IMR-90 (cell line): ENCODE measurements around the gene TPP1. TPM values are rescaled to one million over a fixed set of nuclear protein-coding genes. Genes with fewer than 3 reads are reported as not detected.
A peak's percentile ranks its signal among the peaks of the same experiment; 100 is the strongest.

ENCODE experiments used
- ATAC-seq: fragments of 200-7000 bp; cut with Tn5 transposase; 2 replicates; pipeline ENCODE4 v1.9.1; 2020; ENCODE audit warnings: low read depth, mild to moderate bottlenecking, moderate library complexity
- BruUV-seq: library from RNA; stranded (reverse); fragments of 400-500 nt; replicated peaks from 2 replicates; lab custom pipeline; 2021; lab: Mats Ljungman, UMichigan
- CTCF ChIA-PET: fragments of 300-600 bp; formaldehyde crosslinking; extraction: SDS; loops from one replicate; lab custom pipeline; 2021; ENCODE audit warnings: antibody characterized with exemption; lab: Yijun Ruan, JAX
- POLR2A ChIA-PET: fragments of 300-600 bp; sonication (Branson Sonifier 250); formaldehyde crosslinking; loops from one replicate; lab custom pipeline; 2022; ENCODE audit warnings: antibody characterized with exemption; ENCODE audit not compliant: unreplicated experiment; lab: Charles Lee
- DNase-seq: peaks from one replicate; pipeline ENCODE4 v3.0.0; 2013
- H2AFZ ChIP-seq: replicated peaks from 2 replicates; pipeline ENCODE3; 2013; ENCODE audit warnings: low read length, mild to moderate bottlenecking; ENCODE audit not compliant: poor library complexity
- H2AK5ac ChIP-seq: 2 replicates; pipeline ENCODE4 v1.6.1; 2013; ENCODE audit warnings: low read depth, low read length, inconsistent platforms
- H2AK9ac ChIP-seq: replicated peaks from 2 replicates; pipeline ENCODE3; 2013; ENCODE audit warnings: mild to moderate bottlenecking, low read depth, low read length, moderate library complexity; ENCODE audit not compliant: poor library complexity
- H2BK120ac ChIP-seq: 2 replicates; pipeline ENCODE4 v1.6.1; 2013; ENCODE audit warnings: low read depth, low read length, inconsistent platforms
- H2BK15ac ChIP-seq: 3 replicates; pipeline ENCODE4 v1.6.1; 2013; ENCODE audit warnings: low read depth, low read length, inconsistent platforms
- H2BK20ac ChIP-seq: 2 replicates; pipeline ENCODE4 v1.6.1; 2013; ENCODE audit warnings: low read depth, mild to moderate bottlenecking, inconsistent platforms, low read length, moderate library complexity
- H2BK5ac ChIP-seq: 2 replicates; pipeline ENCODE4 v1.6.1; 2013; ENCODE audit warnings: mild to moderate bottlenecking, low read depth, low read length, inconsistent platforms; ENCODE audit not compliant: poor library complexity, severe bottlenecking
- H3K14ac ChIP-seq: replicated peaks from 2 replicates; pipeline ENCODE4 v1.6.1; 2013; ENCODE audit warnings: low read depth, low read length, inconsistent platforms
- H3K18ac ChIP-seq: 2 replicates; pipeline ENCODE4 v1.6.1; 2013; ENCODE audit warnings: low read depth, low read length, control low read depth
- H3K23ac ChIP-seq: 2 replicates; pipeline ENCODE4 v1.6.1; 2013; ENCODE audit warnings: low read depth, low read length, inconsistent platforms
- H3K27ac ChIP-seq: 2 replicates; pipeline ENCODE4 v1.5.1; 2013; ENCODE audit warnings: mild to moderate bottlenecking, control low read depth, low read length; ENCODE audit not compliant: insufficient read depth
- H3K27me3 ChIP-seq: 2 replicates; pipeline ENCODE4 v1.6.1; 2013; ENCODE audit warnings: low read length; ENCODE audit not compliant: control insufficient read depth, insufficient read depth
- H3K36me3 ChIP-seq: 2 replicates; pipeline ENCODE4 v1.6.1; 2013; ENCODE audit warnings: low read length, mixed read lengths; ENCODE audit not compliant: control insufficient read depth, insufficient read depth
- H3K4ac ChIP-seq: 2 replicates; pipeline ENCODE4 v1.6.1; 2013; ENCODE audit warnings: low read depth, low read length, inconsistent platforms
- H3K4me1 ChIP-seq: 2 replicates; pipeline ENCODE4 v1.6.1; 2013; ENCODE audit warnings: low read length, mixed read lengths; ENCODE audit not compliant: control insufficient read depth, insufficient read depth
- H3K4me2 ChIP-seq: 2 replicates; pipeline ENCODE4 v1.6.1; 2013; ENCODE audit warnings: low read depth, mild to moderate bottlenecking, control low read depth, low read length, moderate library complexity
- H3K4me3 ChIP-seq: 2 replicates; pipeline ENCODE4 v1.5.1; 2013; ENCODE audit warnings: low read depth, mild to moderate bottlenecking, control low read depth, low read length, moderate library complexity; ENCODE audit not compliant: insufficient read depth
- H3K56ac ChIP-seq: 2 replicates; pipeline ENCODE4 v1.6.1; 2013; ENCODE audit warnings: low read length, inconsistent platforms; ENCODE audit not compliant: insufficient read depth; ENCODE audit errors: extremely low read depth
- H3K79me1 ChIP-seq, 2 experiments: 2 replicates each; pipeline ENCODE4 v1.6.1; 2013; ENCODE audit warnings: low read length in 2 of 2, inconsistent platforms in 1 of 2, low read depth in 1 of 2
- H3K9ac ChIP-seq: 2 replicates; pipeline ENCODE4 v1.6.1; 2013; ENCODE audit warnings: low read depth, low read length, control low read depth
- H3K9me1 ChIP-seq: 2 replicates; pipeline ENCODE4 v1.6.1; 2013; ENCODE audit warnings: low read length, inconsistent platforms; ENCODE audit not compliant: insufficient read depth
- H3K9me3 ChIP-seq: 2 replicates; pipeline ENCODE4 v1.6.1; 2013; ENCODE audit warnings: low read length; ENCODE audit not compliant: control insufficient read depth, insufficient read depth
- H4K20me1 ChIP-seq: 2 replicates; pipeline ENCODE4 v1.6.1; 2013; ENCODE audit warnings: low read length, inconsistent platforms; ENCODE audit not compliant: insufficient read depth
- H4K5ac ChIP-seq: 2 replicates; pipeline ENCODE4 v1.6.1; 2013; ENCODE audit warnings: mild to moderate bottlenecking, low read depth, low read length, control low read depth
- H4K8ac ChIP-seq, 2 experiments: 2 replicates each; pipeline ENCODE4 v1.6.1; 2013; ENCODE audit warnings: low read depth in 2 of 2, low read length in 2 of 2, control low read depth in 1 of 2, inconsistent platforms in 1 of 2
- H4K91ac ChIP-seq: 2 replicates; pipeline ENCODE4 v1.6.1; 2013; ENCODE audit warnings: low read depth, low read length, inconsistent platforms; ENCODE audit not compliant: insufficient read depth
- BHLHE40 ChIP-seq: fragments of 150-350 bp; IDR thresholded peaks from 2 replicates; pipeline ENCODE4 v1.6.1; 2016; ENCODE audit warnings: mild to moderate bottlenecking, low read depth, low read length
- CEBPB ChIP-seq: IDR thresholded peaks from 2 replicates; pipeline ENCODE4 v1.6.1; 2012; ENCODE audit warnings: low read depth, low read length, improper control_type of control experiment
- CHD1 ChIP-seq: IDR thresholded peaks from 2 replicates; pipeline ENCODE4 v1.6.1; 2012; ENCODE audit warnings: low read depth, low read length, improper control_type of control experiment
- FOS ChIP-seq: fragments of 150-350 bp; IDR thresholded peaks from 2 replicates; pipeline ENCODE4 v1.6.1; 2016; ENCODE audit warnings: low read depth, low read length
- MAFK ChIP-seq: IDR thresholded peaks from 2 replicates; pipeline ENCODE4 v1.6.1; 2012; ENCODE audit warnings: low read depth, low read length, improper control_type of control experiment
- RAD21 ChIP-seq: IDR thresholded peaks from 2 replicates; pipeline ENCODE4 v1.6.1; 2012; ENCODE audit warnings: low read length, improper control_type of control experiment
- RCOR1 ChIP-seq: IDR thresholded peaks from 2 replicates; pipeline ENCODE4 v1.6.1; 2012; ENCODE audit warnings: mild to moderate bottlenecking, low read length, improper control_type of control experiment; ENCODE audit not compliant: insufficient replicate concordance
- WGBS, 2 experiments: methylation state at CpG; one replicate each; pipeline versions ENCODE4 v1.1.5 to v1.1.7; 2013; ENCODE audit warnings: missing lambda C conversion rate in 2 of 2; ENCODE audit not compliant: insufficient read length in 1 of 2; ENCODE audit errors: extremely low coverage in 2 of 2; 5-methylcytosine and 5-hydroxymethylcytosine counted together
- dilution Hi-C: fragments of 300-500 bp; cut with HindIII; formaldehyde crosslinking; loops from one replicate; pipeline ENCODE4 v1.14.3; 2018; ENCODE audit warnings: low sequenced_read_pairs; ENCODE audit not compliant: unreplicated experiment
- in situ Hi-C: fragments of 300-500 bp; cut with MboI; formaldehyde crosslinking; loops from 3 replicates; pipeline ENCODE4 v1.14.3; 2019; ENCODE audit warnings: low sequenced_read_pairs, inconsistent platforms, mixed read lengths
- intact Hi-C: fragments of 100-400 bp; cut with micrococcal nuclease; formaldehyde crosslinking; loops from 2 replicates; pipeline ENCODE4 v1.10.0; 2022
- polyA plus RNA-seq, 3 experiments: library from polyadenylated mRNA; depleted of rRNA; stranded (reverse); fragments of >200 nt; gene quantifications; 2 replicates each; pipeline ENCODE4 v1.2.3, GENCODE V29; 2012; ENCODE audit warnings: low replicate concordance in 1 of 3
- total RNA-seq: library from RNA; depleted of rRNA; stranded (reverse); fragments of >200 nt; gene quantifications from 2 replicates; pipeline ENCODE4 v1.2.3, GENCODE V29; 2012
- TF ChIP-seq, protein P1 (sequence below): fragments of 150-350 bp; IDR thresholded peaks from 2 replicates; pipeline ENCODE4 v1.6.1; 2016; ENCODE audit warnings: low read depth, mild to moderate bottlenecking, low read length, moderate library complexity, borderline replicate concordance
- TF ChIP-seq, protein P2 (sequence below): fragments of 150-350 bp; IDR thresholded peaks from 2 replicates; pipeline ENCODE4 v1.6.1; 2017; ENCODE audit warnings: mild to moderate bottlenecking, antibody characterized with exemption, low read length, low read depth

Gene TPP1
- total and polyA plus RNA-seq, 2 of the 4 experiments (the other 2 are of a cell fraction), result 33.5 to 108 TPM

DNA sequence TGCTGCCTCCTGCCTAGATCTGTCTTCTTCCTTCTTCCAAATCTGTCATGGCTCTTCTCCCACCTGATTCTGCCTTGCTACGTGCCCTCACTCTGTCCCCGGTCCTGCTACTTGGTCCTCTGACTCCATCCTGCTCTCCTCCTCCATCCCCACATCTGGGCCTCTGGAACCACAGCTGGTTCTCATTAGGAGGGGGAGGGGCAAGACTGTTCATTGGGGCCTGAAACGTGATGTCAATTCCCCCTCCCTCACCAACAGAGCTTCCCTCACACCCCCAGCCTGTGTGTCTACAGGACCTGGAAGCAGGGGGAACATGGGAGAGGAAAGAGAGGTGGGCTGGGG, 27.3 kb upstream of the TPP1 start:
- Histone ChIP-seq H4K91ac (peak overlapping the region; percentile 85), H3K4me2 (peak overlapping the region; percentile 1; the same call in 1 of the 2 replicates), H4K8ac (peak overlapping the region; percentile 47 to 94; a peak in 3 of 4 replicates), H3K9me3 (no peaks in the 10 kb centered on the region), H2BK20ac (peak overlapping the region; percentile 75), H3K14ac (peak overlapping the region; percentile 64), H2AK9ac (peak overlapping the region; percentile 86), H3K23ac (peak overlapping the region; percentile 64; the same call in 1 of the 2 replicates), H3K9me1 (peaks cover 26% of the 10 kb centered on the region), H2BK15ac (peak overlapping the region; percentile 18; the same call in 1 of the 3 replicates), H3K18ac (peak overlapping the region; percentile 68; the same call in 1 of the 2 replicates), H3K27me3 (0 out of 2 replicates have a peak, but pooled peaks cover 3% of the 10 kb centered on the region), H4K5ac (peak overlapping the region; percentile 28; the same call in 1 of the 2 replicates), H2BK5ac (no peak overlapping the region), H3K4me3 (no peak overlapping the region), H3K9ac (no peak overlapping the region), H3K36me3 (peaks cover 4% of the 10 kb centered on the region; the same call in 1 of the 2 replicates), H3K79me1 (peaks cover 5 to 40% of the 10 kb centered on the region in 2 experiments; a peak in 3 of 4 replicates), H3K4ac (peak overlapping the region; percentile 83), H4K20me1 (peaks cover 5% of the 10 kb centered on the region; the same call in 1 of the 2 replicates), H2BK120ac (peak overlapping the region; percentile 81), H2AK5ac (peak overlapping the region; percentile 88), H2AFZ (peak overlapping the region; percentile 83), H3K56ac (peak overlapping the region; percentile 24; the same call in 1 of the 2 replicates), H3K27ac (peak overlapping the region; percentile 9; the same call in 1 of the 2 replicates), H3K4me1 (peaks cover 16% of the 10 kb centered on the region)
- ATAC-seq (peak; percentile 60), DNase-seq (peak; percentile 60)
- POLR2A ChIA-PET, result no interaction called here
- CTCF ChIA-PET, result no interaction called here
- TF ChIP-seq FOS, result no peak
- no peak for TF ChIP-seq RAD21
- TF ChIP-seq MAFK, result no peak
- TF ChIP-seq, protein P1, sequence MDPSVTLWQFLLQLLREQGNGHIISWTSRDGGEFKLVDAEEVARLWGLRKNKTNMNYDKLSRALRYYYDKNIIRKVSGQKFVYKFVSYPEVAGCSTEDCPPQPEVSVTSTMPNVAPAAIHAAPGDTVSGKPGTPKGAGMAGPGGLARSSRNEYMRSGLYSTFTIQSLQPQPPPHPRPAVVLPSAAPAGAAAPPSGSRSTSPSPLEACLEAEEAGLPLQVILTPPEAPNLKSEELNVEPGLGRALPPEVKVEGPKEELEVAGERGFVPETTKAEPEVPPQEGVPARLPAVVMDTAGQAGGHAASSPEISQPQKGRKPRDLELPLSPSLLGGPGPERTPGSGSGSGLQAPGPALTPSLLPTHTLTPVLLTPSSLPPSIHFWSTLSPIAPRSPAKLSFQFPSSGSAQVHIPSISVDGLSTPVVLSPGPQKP, result no peak
- no peak for TF ChIP-seq CEBPB
- TF ChIP-seq, protein P2, sequence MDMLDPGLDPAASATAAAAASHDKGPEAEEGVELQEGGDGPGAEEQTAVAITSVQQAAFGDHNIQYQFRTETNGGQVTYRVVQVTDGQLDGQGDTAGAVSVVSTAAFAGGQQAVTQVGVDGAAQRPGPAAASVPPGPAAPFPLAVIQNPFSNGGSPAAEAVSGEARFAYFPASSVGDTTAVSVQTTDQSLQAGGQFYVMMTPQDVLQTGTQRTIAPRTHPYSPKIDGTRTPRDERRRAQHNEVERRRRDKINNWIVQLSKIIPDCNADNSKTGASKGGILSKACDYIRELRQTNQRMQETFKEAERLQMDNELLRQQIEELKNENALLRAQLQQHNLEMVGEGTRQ, result no peak
- no peak for TF ChIP-seq CHD1
- no peak for TF ChIP-seq RCOR1
- TF ChIP-seq BHLHE40, result 0 out of 2 replicates have a peak, but pooled peaks have one; percentile 24
- no TSS peak for BruUV-seq
- in situ Hi-C loops, result no loop called here
- WGBS, 2 experiments, result no CpG with 5 or more reads among the region's 3 CpGs
- dilution Hi-C loops, result no loop called here
- intact Hi-C loops, result no loop called here
